IMR-90 (cell line): Measurements from ENCODE around the gene TTC23L. TPM values are rescaled to one million over a fixed set of nuclear protein-coding genes. Genes with fewer than 3 reads are reported as not detected.

Source experiments
- ATAC-seq: fragments of 200-7000 bp; cut with Tn5 transposase; 2 replicates; pipeline ENCODE4 v1.9.1; 2020; ENCODE audit warnings: low read depth, mild to moderate bottlenecking, moderate library complexity
- BruUV-seq: library from RNA; stranded (reverse); fragments of 400-500 nt; replicated peaks from 2 replicates; lab custom pipeline; 2021; lab: Mats Ljungman, UMichigan
- CTCF ChIA-PET: fragments of 300-600 bp; formaldehyde crosslinking; extraction: SDS; loops from one replicate; lab custom pipeline; 2021; ENCODE audit warnings: antibody characterized with exemption; lab: Yijun Ruan, JAX
- POLR2A ChIA-PET: fragments of 300-600 bp; sonication (Branson Sonifier 250); formaldehyde crosslinking; loops from one replicate; lab custom pipeline; 2022; ENCODE audit warnings: antibody characterized with exemption; ENCODE audit not compliant: unreplicated experiment; lab: Charles Lee
- DNase-seq: peaks from one replicate; pipeline ENCODE4 v3.0.0; 2013
- H2AFZ ChIP-seq: replicated peaks from 2 replicates; pipeline ENCODE3; 2013; ENCODE audit warnings: low read length, mild to moderate bottlenecking; ENCODE audit not compliant: poor library complexity
- H2AK5ac ChIP-seq: 2 replicates; pipeline ENCODE4 v1.6.1; 2013; ENCODE audit warnings: low read depth, low read length, inconsistent platforms
- H2AK9ac ChIP-seq: replicated peaks from 2 replicates; pipeline ENCODE3; 2013; ENCODE audit warnings: mild to moderate bottlenecking, low read depth, low read length, moderate library complexity; ENCODE audit not compliant: poor library complexity
- H2BK120ac ChIP-seq: 2 replicates; pipeline ENCODE4 v1.6.1; 2013; ENCODE audit warnings: low read depth, low read length, inconsistent platforms
- H2BK15ac ChIP-seq: 3 replicates; pipeline ENCODE4 v1.6.1; 2013; ENCODE audit warnings: low read depth, low read length, inconsistent platforms
- H2BK20ac ChIP-seq: 2 replicates; pipeline ENCODE4 v1.6.1; 2013; ENCODE audit warnings: low read depth, mild to moderate bottlenecking, inconsistent platforms, low read length, moderate library complexity
- H2BK5ac ChIP-seq: 2 replicates; pipeline ENCODE4 v1.6.1; 2013; ENCODE audit warnings: mild to moderate bottlenecking, low read depth, low read length, inconsistent platforms; ENCODE audit not compliant: poor library complexity, severe bottlenecking
- H3K14ac ChIP-seq: replicated peaks from 2 replicates; pipeline ENCODE4 v1.6.1; 2013; ENCODE audit warnings: low read depth, low read length, inconsistent platforms
- H3K18ac ChIP-seq: 2 replicates; pipeline ENCODE4 v1.6.1; 2013; ENCODE audit warnings: low read depth, low read length, control low read depth
- H3K23ac ChIP-seq: 2 replicates; pipeline ENCODE4 v1.6.1; 2013; ENCODE audit warnings: low read depth, low read length, inconsistent platforms
- H3K27ac ChIP-seq: 2 replicates; pipeline ENCODE4 v1.5.1; 2013; ENCODE audit warnings: mild to moderate bottlenecking, control low read depth, low read length; ENCODE audit not compliant: insufficient read depth
- H3K27me3 ChIP-seq: 2 replicates; pipeline ENCODE4 v1.6.1; 2013; ENCODE audit warnings: low read length; ENCODE audit not compliant: control insufficient read depth, insufficient read depth
- H3K36me3 ChIP-seq: 2 replicates; pipeline ENCODE4 v1.6.1; 2013; ENCODE audit warnings: low read length, mixed read lengths; ENCODE audit not compliant: control insufficient read depth, insufficient read depth
- H3K4ac ChIP-seq: 2 replicates; pipeline ENCODE4 v1.6.1; 2013; ENCODE audit warnings: low read depth, low read length, inconsistent platforms
- H3K4me1 ChIP-seq: 2 replicates; pipeline ENCODE4 v1.6.1; 2013; ENCODE audit warnings: low read length, mixed read lengths; ENCODE audit not compliant: control insufficient read depth, insufficient read depth
- H3K4me2 ChIP-seq: 2 replicates; pipeline ENCODE4 v1.6.1; 2013; ENCODE audit warnings: low read depth, mild to moderate bottlenecking, control low read depth, low read length, moderate library complexity
- H3K4me3 ChIP-seq: 2 replicates; pipeline ENCODE4 v1.5.1; 2013; ENCODE audit warnings: low read depth, mild to moderate bottlenecking, control low read depth, low read length, moderate library complexity; ENCODE audit not compliant: insufficient read depth
- H3K56ac ChIP-seq: 2 replicates; pipeline ENCODE4 v1.6.1; 2013; ENCODE audit warnings: low read length, inconsistent platforms; ENCODE audit not compliant: insufficient read depth; ENCODE audit errors: extremely low read depth
- H3K79me1 ChIP-seq, 2 experiments: 2 replicates each; pipeline ENCODE4 v1.6.1; 2013; ENCODE audit warnings: low read length in 2 of 2, inconsistent platforms in 1 of 2, low read depth in 1 of 2
- H3K9ac ChIP-seq: 2 replicates; pipeline ENCODE4 v1.6.1; 2013; ENCODE audit warnings: low read depth, low read length, control low read depth
- H3K9me1 ChIP-seq: 2 replicates; pipeline ENCODE4 v1.6.1; 2013; ENCODE audit warnings: low read length, inconsistent platforms; ENCODE audit not compliant: insufficient read depth
- H3K9me3 ChIP-seq: 2 replicates; pipeline ENCODE4 v1.6.1; 2013; ENCODE audit warnings: low read length; ENCODE audit not compliant: control insufficient read depth, insufficient read depth
- H4K20me1 ChIP-seq: 2 replicates; pipeline ENCODE4 v1.6.1; 2013; ENCODE audit warnings: low read length, inconsistent platforms; ENCODE audit not compliant: insufficient read depth
- H4K5ac ChIP-seq: 2 replicates; pipeline ENCODE4 v1.6.1; 2013; ENCODE audit warnings: mild to moderate bottlenecking, low read depth, low read length, control low read depth
- H4K8ac ChIP-seq, 2 experiments: 2 replicates each; pipeline ENCODE4 v1.6.1; 2013; ENCODE audit warnings: low read depth in 2 of 2, low read length in 2 of 2, control low read depth in 1 of 2, inconsistent platforms in 1 of 2
- H4K91ac ChIP-seq: 2 replicates; pipeline ENCODE4 v1.6.1; 2013; ENCODE audit warnings: low read depth, low read length, inconsistent platforms; ENCODE audit not compliant: insufficient read depth
- BHLHE40 ChIP-seq: fragments of 150-350 bp; IDR thresholded peaks from 2 replicates; pipeline ENCODE4 v1.6.1; 2016; ENCODE audit warnings: mild to moderate bottlenecking, low read depth, low read length
- CEBPB ChIP-seq: IDR thresholded peaks from 2 replicates; pipeline ENCODE4 v1.6.1; 2012; ENCODE audit warnings: low read depth, low read length, improper control_type of control experiment
- CHD1 ChIP-seq: IDR thresholded peaks from 2 replicates; pipeline ENCODE4 v1.6.1; 2012; ENCODE audit warnings: low read depth, low read length, improper control_type of control experiment
- FOS ChIP-seq: fragments of 150-350 bp; IDR thresholded peaks from 2 replicates; pipeline ENCODE4 v1.6.1; 2016; ENCODE audit warnings: low read depth, low read length
- MAFK ChIP-seq: IDR thresholded peaks from 2 replicates; pipeline ENCODE4 v1.6.1; 2012; ENCODE audit warnings: low read depth, low read length, improper control_type of control experiment
- MXI1 ChIP-seq: IDR thresholded peaks from 2 replicates; pipeline ENCODE4 v1.6.1; 2012; ENCODE audit warnings: low read depth, mild to moderate bottlenecking, low read length, moderate library complexity, borderline replicate concordance
- NFE2L2 ChIP-seq: fragments of 150-350 bp; IDR thresholded peaks from 2 replicates; pipeline ENCODE4 v1.6.1; 2016; ENCODE audit warnings: low read depth, mild to moderate bottlenecking, low read length
- POLR2A ChIP-seq: IDR thresholded peaks from 2 replicates; pipeline ENCODE4 v1.6.1; 2012; ENCODE audit warnings: mild to moderate bottlenecking, low read depth, low read length
- RAD21 ChIP-seq: IDR thresholded peaks from 2 replicates; pipeline ENCODE4 v1.6.1; 2012; ENCODE audit warnings: low read length, improper control_type of control experiment
- RCOR1 ChIP-seq: IDR thresholded peaks from 2 replicates; pipeline ENCODE4 v1.6.1; 2012; ENCODE audit warnings: mild to moderate bottlenecking, low read length, improper control_type of control experiment; ENCODE audit not compliant: insufficient replicate concordance
- RFX5 ChIP-seq: IDR thresholded peaks from 2 replicates; pipeline ENCODE4 v1.8.0; 2012; ENCODE audit warnings: low read depth, mild to moderate bottlenecking, low read length, moderate library complexity
- SMC3 ChIP-seq: fragments of 150-350 bp; IDR thresholded peaks from 2 replicates; pipeline ENCODE4 v1.6.1; 2016; ENCODE audit warnings: low read depth, mild to moderate bottlenecking, antibody characterized with exemption, low read length, moderate library complexity
- WGBS, 2 experiments: methylation state at CpG; one replicate each; pipeline versions ENCODE4 v1.1.5 to v1.1.7; 2013; ENCODE audit warnings: missing lambda C conversion rate in 2 of 2; ENCODE audit not compliant: insufficient read length in 1 of 2; ENCODE audit errors: extremely low coverage in 2 of 2; 5-methylcytosine and 5-hydroxymethylcytosine counted together
- dilution Hi-C: fragments of 300-500 bp; cut with HindIII; formaldehyde crosslinking; loops from one replicate; pipeline ENCODE4 v1.14.3; 2018; ENCODE audit warnings: low sequenced_read_pairs; ENCODE audit not compliant: unreplicated experiment
- in situ Hi-C: fragments of 300-500 bp; cut with MboI; formaldehyde crosslinking; loops from 3 replicates; pipeline ENCODE4 v1.14.3; 2019; ENCODE audit warnings: low sequenced_read_pairs, inconsistent platforms, mixed read lengths
- intact Hi-C: fragments of 100-400 bp; cut with micrococcal nuclease; formaldehyde crosslinking; loops from 2 replicates; pipeline ENCODE4 v1.10.0; 2022
- polyA plus RNA-seq, 3 experiments: library from polyadenylated mRNA; depleted of rRNA; stranded (reverse); fragments of >200 nt; gene quantifications; 2 replicates each; pipeline ENCODE4 v1.2.3, GENCODE V29; 2012; ENCODE audit warnings: low replicate concordance in 1 of 3
- total RNA-seq: library from RNA; depleted of rRNA; stranded (reverse); fragments of >200 nt; gene quantifications from 2 replicates; pipeline ENCODE4 v1.2.3, GENCODE V29; 2012
- TF ChIP-seq, protein P1 (sequence below): fragments of 150-350 bp; IDR thresholded peaks from 2 replicates; pipeline ENCODE4 v1.6.1; 2017; ENCODE audit warnings: mild to moderate bottlenecking, antibody characterized with exemption, low read length, low read depth
- TF ChIP-seq, protein P2 (sequence below): fragments of 150-350 bp; IDR thresholded peaks from 2 replicates; pipeline ENCODE4 v1.6.1; 2016; ENCODE audit warnings: low read depth, mild to moderate bottlenecking, low read length, moderate library complexity, borderline replicate concordance

Gene TTC23L
- total and polyA plus RNA-seq, 2 of the 4 experiments (the other 2 are of a cell fraction) = under 0.01 TPM; not detected in 1

DNA sequence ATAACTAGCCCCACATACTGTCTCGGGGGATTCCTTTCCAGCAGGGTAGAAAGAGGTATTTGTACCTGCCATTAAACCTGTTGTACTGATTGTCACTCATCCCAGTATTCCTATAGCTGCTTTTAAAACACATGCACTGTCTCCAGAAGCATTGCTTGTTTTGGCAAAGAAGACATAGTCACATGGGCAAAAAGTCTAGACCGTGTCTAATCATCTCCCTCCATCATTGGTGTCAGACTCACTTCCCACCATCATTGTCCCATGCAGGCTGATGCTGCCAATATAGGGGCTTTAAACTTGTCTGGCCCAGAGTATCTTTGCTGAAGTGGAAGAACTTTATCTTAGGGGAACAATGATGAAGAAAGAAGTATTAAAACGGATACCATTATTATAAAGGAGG, 103.0 kb downstream of the TTC23L start:
- H3K4ac ChIP-seq = no peak overlapping the region
- ATAC-seq (no peak), DNase-seq (no peak)
- CTCF ChIA-PET = no interaction called here
- in situ Hi-C loops (no loop called here), dilution Hi-C loops (no loop called here), intact Hi-C loops (no loop called here)
- no peak overlapping the region for H3K14ac ChIP-seq
- no peak overlapping the region for H3K27ac ChIP-seq
- H3K4me2 ChIP-seq = no peak overlapping the region
- H3K4me1 ChIP-seq = no peaks in the 10 kb centered on the region
- H3K9ac ChIP-seq = no peak overlapping the region
- no peaks in the 10 kb centered on the region for H3K27me3 ChIP-seq
- H2AK9ac ChIP-seq = no peak overlapping the region
- no peak overlapping the region for H3K4me3 ChIP-seq
- no peak overlapping the region for H2BK120ac ChIP-seq
- H3K9me3 ChIP-seq = no peaks in the 10 kb centered on the region
- no peak overlapping the region for H2AK5ac ChIP-seq
- H4K91ac ChIP-seq = no peak overlapping the region
- no peaks in the 10 kb centered on the region for H4K20me1 ChIP-seq
- TF ChIP-seq POLR2A (no peak), BHLHE40 (no peak), MXI1 (no peak), SMC3 (no peak), RFX5 (no peak), CHD1 (no peak), CEBPB (no peak), NFE2L2 (no peak), FOS (no peak), MAFK (no peak), RCOR1 (no peak), RAD21 (no peak)
- TF ChIP-seq, protein P1, sequence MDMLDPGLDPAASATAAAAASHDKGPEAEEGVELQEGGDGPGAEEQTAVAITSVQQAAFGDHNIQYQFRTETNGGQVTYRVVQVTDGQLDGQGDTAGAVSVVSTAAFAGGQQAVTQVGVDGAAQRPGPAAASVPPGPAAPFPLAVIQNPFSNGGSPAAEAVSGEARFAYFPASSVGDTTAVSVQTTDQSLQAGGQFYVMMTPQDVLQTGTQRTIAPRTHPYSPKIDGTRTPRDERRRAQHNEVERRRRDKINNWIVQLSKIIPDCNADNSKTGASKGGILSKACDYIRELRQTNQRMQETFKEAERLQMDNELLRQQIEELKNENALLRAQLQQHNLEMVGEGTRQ = no peak
- TF ChIP-seq, protein P2, sequence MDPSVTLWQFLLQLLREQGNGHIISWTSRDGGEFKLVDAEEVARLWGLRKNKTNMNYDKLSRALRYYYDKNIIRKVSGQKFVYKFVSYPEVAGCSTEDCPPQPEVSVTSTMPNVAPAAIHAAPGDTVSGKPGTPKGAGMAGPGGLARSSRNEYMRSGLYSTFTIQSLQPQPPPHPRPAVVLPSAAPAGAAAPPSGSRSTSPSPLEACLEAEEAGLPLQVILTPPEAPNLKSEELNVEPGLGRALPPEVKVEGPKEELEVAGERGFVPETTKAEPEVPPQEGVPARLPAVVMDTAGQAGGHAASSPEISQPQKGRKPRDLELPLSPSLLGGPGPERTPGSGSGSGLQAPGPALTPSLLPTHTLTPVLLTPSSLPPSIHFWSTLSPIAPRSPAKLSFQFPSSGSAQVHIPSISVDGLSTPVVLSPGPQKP = no peak
- no peaks in the 10 kb centered on the region for H3K9me1 ChIP-seq
- no peak overlapping the region for H4K5ac ChIP-seq
- POLR2A ChIA-PET = no interaction called here
- H2AFZ ChIP-seq = no peak overlapping the region
- peaks cover 46% of the 10 kb centered on the region for H3K36me3 ChIP-seq
- H4K8ac ChIP-seq = no peak overlapping the region
- no peak overlapping the region for H3K23ac ChIP-seq
- no peak overlapping the region for H3K18ac ChIP-seq
- peaks cover 4% of the 10 kb centered on the region in 2 experiments; a peak in 2 of 4 replicates for H3K79me1 ChIP-seq
- H2BK5ac ChIP-seq = no peak overlapping the region
- no TSS peak for BruUV-seq
- no peak overlapping the region for H2BK20ac ChIP-seq
- no peak overlapping the region for H3K56ac ChIP-seq
- no peak overlapping the region for H2BK15ac ChIP-seq
- WGBS, 2 experiments = 100% methylated on average over 1 of the region's 3 CpGs; no CpG with 5 or more reads in 1 of the 2 experiments
